K562 (cell line): Measurements from ENCODE around the gene FAM167B. TPM values are rescaled to one million over a fixed set of nuclear protein-coding genes. Genes with fewer than 3 reads are reported as not detected.
A peak's percentile ranks its signal among the peaks of the same experiment; 100 is the strongest.

Experiments used
- BCL6 ChIP-seq: fragments of 250-450 bp; sonication (Bioruptor Pico); IDR thresholded peaks from 2 replicates; pipeline ENCODE4 v1.4.0; 2020
- CBX5 ChIP-seq: IDR thresholded peaks from 2 replicates; pipeline ENCODE4 v1.6.1; 2014; ENCODE audit warnings: low read depth, borderline replicate concordance
- RUNX1 ChIP-seq: sonication (generic); IDR thresholded peaks from 2 replicates; pipeline ENCODE4 v1.6.1; 2016; ENCODE audit warnings: antibody characterized with exemption, low read depth
- SMARCA5 ChIP-seq: fragments of 450-650 bp; IDR thresholded peaks from 2 replicates; pipeline ENCODE4 v1.6.1; 2016
- STAT5A ChIP-seq: IDR thresholded peaks from 2 replicates; pipeline ENCODE4 v1.6.1; 2012; ENCODE audit warnings: low read length, inconsistent platforms, borderline replicate concordance
- ZC3H8 ChIP-seq: fragments of 450-650 bp; IDR thresholded peaks from 2 replicates; pipeline ENCODE4 v1.6.1; 2017
- ZEB2 ChIP-seq: fragments of 450-650 bp; IDR thresholded peaks from 2 replicates; pipeline ENCODE4 v1.6.1; 2016
- ZNF318 ChIP-seq, 2 experiments: fragments of 450-650 bp; IDR thresholded peaks; 2 replicates each; pipeline ENCODE4 v1.6.1; 2016; ENCODE audit warnings: mild to moderate bottlenecking in 2 of 2, borderline replicate concordance in 1 of 2, low read depth in 1 of 2, moderate library complexity in 1 of 2
- polyA plus RNA-seq, 8 experiments: library from polyadenylated mRNA; depleted of rRNA in 4 of 8; stranded (reverse) in 5 of 8; unstranded in 3 of 8; fragments of >200 nt; fragmentation: Nextera tagmentation in 2 of 8; fragmentation: Illumina TruSeq in 1 of 8; extraction: Ambion mirVana in 2 of 8; extraction: Trizol in 1 of 8; gene quantifications; 2 replicates each; pipeline versions ENCODE4 v1.2.1 to v1.2.3, GENCODE V29; 2011 to 2014; ENCODE audit warnings: inconsistent platforms in 1 of 8, missing spikeins in 1 of 8
- total RNA-seq, 7 experiments: library from RNA; depleted of rRNA in 6 of 7; stranded (reverse); fragments of >200 nt in 6 of 7; fragmentation: Illumina TruSeq in 2 of 7; extraction: Trizol in 2 of 7; gene quantifications; 2 replicates each; pipeline versions ENCODE4 v1.2.1 to v1.2.3, GENCODE V29; 2011 to 2021; ENCODE audit warnings: low replicate concordance in 1 of 7
- TF ChIP-seq, protein P1 (sequence below), 3 experiments: fragments of 200-800 bp in 1 of 3; fragments of 250-450 bp in 1 of 3; fragments of 450-650 bp in 1 of 3; sonication (Bioruptor Pico) in 1 of 3; sonication (Bioruptor generic) in 1 of 3; formaldehyde crosslinking in 1 of 3; IDR thresholded peaks; 2 replicates each; pipeline versions ENCODE4 v1.6.1 to v1.8.0; 2016 to 2022; ENCODE audit warnings: mild to moderate bottlenecking in 2 of 3, missing genetic modification characterization in 2 of 3, missing compliant biosample characterization in 1 of 3, moderate library complexity in 1 of 3
- TF ChIP-seq, protein P2 (sequence below): fragments of 450-650 bp; IDR thresholded peaks from 2 replicates; pipeline ENCODE4 v1.6.1; 2018; ENCODE audit not compliant: partially characterized antibody

The FAM167B gene
- total and polyA plus RNA-seq, 9 of the 15 experiments (the other 6 are each of a cell fraction or from before 2014, with no cell fraction given) = not detected

DNA sequence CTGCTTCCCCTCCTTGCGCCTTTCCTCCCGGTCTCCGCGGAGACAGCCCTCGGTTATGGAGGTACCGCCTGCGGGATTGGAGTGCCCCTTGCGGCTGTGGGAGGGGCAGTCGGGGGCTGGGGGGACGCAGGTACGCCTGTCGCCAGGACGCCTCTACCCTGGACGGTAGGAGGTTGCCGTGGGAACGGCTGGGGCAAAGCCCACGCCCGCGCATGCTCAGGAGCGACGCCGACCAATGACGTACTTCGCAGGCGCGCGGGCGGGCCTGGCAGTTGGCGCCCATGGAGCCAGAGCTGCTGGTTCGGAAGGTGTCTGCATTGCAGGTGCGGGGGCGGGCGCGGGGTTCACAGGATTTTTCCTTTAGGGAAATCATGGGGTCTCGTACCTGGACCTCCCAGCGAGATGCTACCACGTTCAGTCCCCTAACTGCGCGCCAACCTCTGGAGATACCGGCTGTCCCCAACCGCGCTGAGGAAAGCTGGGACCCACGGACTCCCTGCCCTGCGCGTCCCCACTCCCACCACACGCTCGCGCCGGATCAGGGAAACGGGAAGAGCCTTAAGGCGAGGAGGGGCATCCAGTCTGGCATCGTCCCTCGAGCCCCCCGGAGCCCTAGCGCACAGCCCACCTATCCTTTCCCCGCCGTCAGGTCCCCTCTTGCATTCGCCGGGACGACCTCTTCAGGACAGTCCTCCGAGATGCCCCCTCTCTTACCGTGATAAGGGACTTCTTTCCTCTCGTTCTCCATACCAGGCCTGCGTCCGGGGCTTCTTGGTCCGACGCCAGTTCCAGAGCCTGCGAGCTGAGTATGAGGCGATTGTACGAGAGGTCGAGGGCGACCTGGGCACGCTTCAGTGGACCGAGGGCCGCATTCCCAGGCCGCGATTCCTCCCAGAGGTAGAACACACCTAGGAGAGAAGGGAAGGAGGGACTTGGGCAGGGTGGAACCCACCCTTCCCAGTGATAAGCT is 41.3 kb upstream of the FAM167B start, which contains the start of gene IQCC (continued):
- TF ChIP-seq, protein P1, sequence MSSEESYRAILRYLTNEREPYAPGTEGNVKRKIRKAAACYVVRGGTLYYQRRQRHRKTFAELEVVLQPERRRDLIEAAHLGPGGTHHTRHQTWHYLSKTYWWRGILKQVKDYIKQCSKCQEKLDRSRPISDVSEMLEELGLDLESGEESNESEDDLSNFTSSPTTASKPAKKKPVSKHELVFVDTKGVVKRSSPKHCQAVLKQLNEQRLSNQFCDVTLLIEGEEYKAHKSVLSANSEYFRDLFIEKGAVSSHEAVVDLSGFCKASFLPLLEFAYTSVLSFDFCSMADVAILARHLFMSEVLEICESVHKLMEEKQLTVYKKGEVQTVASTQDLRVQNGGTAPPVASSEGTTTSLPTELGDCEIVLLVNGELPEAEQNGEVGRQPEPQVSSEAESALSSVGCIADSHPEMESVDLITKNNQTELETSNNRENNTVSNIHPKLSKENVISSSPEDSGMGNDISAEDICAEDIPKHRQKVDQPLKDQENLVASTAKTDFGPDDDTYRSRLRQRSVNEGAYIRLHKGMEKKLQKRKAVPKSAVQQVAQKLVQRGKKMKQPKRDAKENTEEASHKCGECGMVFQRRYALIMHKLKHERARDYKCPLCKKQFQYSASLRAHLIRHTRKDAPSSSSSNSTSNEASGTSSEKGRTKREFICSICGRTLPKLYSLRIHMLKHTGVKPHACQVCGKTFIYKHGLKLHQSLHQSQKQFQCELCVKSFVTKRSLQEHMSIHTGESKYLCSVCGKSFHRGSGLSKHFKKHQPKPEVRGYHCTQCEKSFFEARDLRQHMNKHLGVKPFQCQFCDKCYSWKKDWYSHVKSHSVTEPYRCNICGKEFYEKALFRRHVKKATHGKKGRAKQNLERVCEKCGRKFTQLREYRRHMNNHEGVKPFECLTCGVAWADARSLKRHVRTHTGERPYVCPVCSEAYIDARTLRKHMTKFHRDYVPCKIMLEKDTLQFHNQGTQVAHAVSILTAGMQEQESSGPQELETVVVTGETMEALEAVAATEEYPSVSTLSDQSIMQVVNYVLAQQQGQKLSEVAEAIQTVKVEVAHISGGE (CRISPR knock-in tag; IDR thresholded peaks at IDR 0.05) = no peak
- TF ChIP-seq BCL6 (CRISPR knock-in tag) (no peak), ZNF318 (IDR thresholded peaks at IDR 0.05; ENCODE audit: borderline replicate concordance in 1 of 2, low read depth in 1 of 2) (no peak), ZEB2 (0 out of 2 replicates have a peak, but pooled peaks have one; percentile 11), STAT5A (no peak), ZC3H8 (no peak), SMARCA5 (no peak), RUNX1 (no peak), CBX5 (no peak)
- TF ChIP-seq, protein P2, sequence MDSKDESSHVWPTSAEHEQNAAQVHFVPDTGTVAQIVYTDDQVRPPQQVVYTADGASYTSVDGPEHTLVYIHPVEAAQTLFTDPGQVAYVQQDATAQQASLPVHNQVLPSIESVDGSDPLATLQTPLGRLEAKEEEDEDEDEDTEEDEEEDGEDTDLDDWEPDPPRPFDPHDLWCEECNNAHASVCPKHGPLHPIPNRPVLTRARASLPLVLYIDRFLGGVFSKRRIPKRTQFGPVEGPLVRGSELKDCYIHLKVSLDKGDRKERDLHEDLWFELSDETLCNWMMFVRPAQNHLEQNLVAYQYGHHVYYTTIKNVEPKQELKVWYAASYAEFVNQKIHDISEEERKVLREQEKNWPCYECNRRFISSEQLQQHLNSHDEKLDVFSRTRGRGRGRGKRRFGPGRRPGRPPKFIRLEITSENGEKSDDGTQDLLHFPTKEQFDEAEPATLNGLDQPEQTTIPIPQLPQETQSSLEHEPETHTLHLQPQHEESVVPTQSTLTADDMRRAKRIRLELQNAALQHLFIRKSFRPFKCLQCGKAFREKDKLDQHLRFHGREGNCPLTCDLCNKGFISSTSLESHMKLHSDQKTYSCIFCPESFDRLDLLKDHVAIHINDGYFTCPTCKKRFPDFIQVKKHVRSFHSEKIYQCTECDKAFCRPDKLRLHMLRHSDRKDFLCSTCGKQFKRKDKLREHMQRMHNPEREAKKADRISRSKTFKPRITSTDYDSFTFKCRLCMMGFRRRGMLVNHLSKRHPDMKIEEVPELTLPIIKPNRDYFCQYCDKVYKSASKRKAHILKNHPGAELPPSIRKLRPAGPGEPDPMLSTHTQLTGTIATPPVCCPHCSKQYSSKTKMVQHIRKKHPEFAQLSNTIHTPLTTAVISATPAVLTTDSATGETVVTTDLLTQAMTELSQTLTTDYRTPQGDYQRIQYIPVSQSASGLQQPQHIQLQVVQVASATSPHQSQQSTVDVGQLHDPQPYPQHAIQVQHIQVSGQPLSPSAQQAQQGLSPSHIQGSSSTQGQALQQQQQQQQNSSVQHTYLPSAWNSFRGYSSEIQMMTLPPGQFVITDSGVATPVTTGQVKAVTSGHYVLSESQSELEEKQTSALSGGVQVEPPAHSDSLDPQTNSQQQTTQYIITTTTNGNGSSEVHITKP = no peak
